Measurements from ENCODE around the gene CXorf58.

The CXorf58 gene

DNA sequence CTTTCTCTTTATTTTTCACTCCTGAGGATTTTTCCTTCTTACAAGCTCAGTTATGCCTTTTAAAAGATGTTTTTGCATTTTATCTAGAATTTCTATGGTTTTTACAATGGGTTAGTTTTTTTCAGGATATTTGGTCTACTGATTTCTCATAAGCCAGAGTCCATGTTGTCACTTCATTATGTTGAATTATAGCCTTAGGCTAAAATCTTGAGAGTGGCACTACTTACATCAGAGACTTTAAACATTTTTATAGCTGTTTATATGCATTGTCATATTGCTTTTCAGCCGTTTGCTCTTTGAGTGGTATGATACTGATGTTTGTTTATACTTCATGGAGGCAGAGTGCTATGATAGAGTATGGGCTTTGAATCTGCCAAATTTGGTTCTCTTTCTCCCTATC, 36.4 kb downstream of the CXorf58 start (continued):
- TF ChIP-seq, protein P1, sequence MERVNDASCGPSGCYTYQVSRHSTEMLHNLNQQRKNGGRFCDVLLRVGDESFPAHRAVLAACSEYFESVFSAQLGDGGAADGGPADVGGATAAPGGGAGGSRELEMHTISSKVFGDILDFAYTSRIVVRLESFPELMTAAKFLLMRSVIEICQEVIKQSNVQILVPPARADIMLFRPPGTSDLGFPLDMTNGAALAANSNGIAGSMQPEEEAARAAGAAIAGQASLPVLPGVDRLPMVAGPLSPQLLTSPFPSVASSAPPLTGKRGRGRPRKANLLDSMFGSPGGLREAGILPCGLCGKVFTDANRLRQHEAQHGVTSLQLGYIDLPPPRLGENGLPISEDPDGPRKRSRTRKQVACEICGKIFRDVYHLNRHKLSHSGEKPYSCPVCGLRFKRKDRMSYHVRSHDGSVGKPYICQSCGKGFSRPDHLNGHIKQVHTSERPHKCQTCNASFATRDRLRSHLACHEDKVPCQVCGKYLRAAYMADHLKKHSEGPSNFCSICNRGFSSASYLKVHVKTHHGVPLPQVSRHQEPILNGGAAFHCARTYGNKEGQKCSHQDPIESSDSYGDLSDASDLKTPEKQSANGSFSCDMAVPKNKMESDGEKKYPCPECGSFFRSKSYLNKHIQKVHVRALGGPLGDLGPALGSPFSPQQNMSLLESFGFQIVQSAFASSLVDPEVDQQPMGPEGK (CRISPR knock-in tag; IDR thresholded peaks at IDR 0.05; ENCODE audit: borderline replicate concordance), result no peak

- ATAC-seq, result no peak
- TF ChIP-seq ZNF8 (CRISPR knock-in tag; IDR thresholded peaks at IDR 0.05), result no peak
- TF ChIP-seq ZFP30 (CRISPR knock-in tag; IDR thresholded peaks at IDR 0.05), result no peak
- TF ChIP-seq CSDC2 (CRISPR knock-in tag; IDR thresholded peaks at IDR 0.05), result no peak
- TF ChIP-seq ARNTL (CRISPR knock-in tag; IDR thresholded peaks at IDR 0.05; ENCODE audit: borderline replicate concordance, low read depth), result no peak
- no peak for TF ChIP-seq ZNF565 (CRISPR knock-in tag; conservative IDR thresholded peaks at IDR 0.05; ENCODE audit: low read depth)
- no peak for TF ChIP-seq RARB (CRISPR knock-in tag; IDR thresholded peaks at IDR 0.05)
These were observed 37.4 kb downstream of the CXorf58 start for GRCh38 chrX:23945206-23945605.

DNA sequence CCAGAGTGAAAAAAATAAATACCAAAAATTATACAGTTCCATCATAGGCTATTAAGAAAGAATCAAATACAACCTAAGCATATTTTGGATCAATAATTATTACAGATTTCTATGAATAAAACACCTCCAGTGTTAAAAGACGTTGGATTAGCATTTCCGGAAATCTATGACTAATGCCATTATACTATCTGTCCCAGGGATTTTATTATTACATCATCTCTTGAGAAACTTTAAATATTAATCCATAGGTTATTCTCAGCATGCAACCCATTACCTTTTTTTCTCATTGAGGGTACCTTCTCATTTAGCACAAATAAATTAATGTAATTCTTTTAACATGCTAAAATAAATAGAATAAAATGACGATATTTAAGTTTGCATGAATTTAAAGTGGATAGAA, 44.6 kb downstream of the CXorf58 start:
- no peak for ATAC-seq

More for the DNA sequence above, 44.6 kb downstream of the CXorf58 start:
- TF ChIP-seq CREB5 (CRISPR knock-in tag; IDR thresholded peaks at IDR 0.05; ENCODE audit: low read depth), result no peak
- TF ChIP-seq, protein P2, sequence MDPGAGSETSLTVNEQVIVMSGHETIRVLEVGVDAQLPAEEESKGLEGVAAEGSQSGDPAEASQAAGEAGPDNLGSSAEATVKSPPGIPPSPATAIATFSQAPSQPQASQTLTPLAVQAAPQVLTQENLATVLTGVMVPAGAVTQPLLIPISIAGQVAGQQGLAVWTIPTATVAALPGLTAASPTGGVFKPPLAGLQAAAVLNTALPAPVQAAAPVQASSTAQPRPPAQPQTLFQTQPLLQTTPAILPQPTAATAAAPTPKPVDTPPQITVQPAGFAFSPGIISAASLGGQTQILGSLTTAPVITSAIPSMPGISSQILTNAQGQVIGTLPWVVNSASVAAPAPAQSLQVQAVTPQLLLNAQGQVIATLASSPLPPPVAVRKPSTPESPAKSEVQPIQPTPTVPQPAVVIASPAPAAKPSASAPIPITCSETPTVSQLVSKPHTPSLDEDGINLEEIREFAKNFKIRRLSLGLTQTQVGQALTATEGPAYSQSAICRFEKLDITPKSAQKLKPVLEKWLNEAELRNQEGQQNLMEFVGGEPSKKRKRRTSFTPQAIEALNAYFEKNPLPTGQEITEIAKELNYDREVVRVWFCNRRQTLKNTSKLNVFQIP (CRISPR knock-in tag; IDR thresholded peaks at IDR 0.05; ENCODE audit: borderline replicate concordance, low read depth), result no peak
- TF ChIP-seq TSHZ2 (CRISPR knock-in tag; IDR thresholded peaks at IDR 0.05), result no peak
- TF ChIP-seq BACH2 (CRISPR knock-in tag; IDR thresholded peaks at IDR 0.05; ENCODE audit: borderline replicate concordance), result no peak
- TF ChIP-seq GLIS3 (CRISPR knock-in tag; IDR thresholded peaks at IDR 0.05), result no peak
- TF ChIP-seq ESRRG (CRISPR knock-in tag; IDR thresholded peaks at IDR 0.05), result no peak
- no peak for TF ChIP-seq PPARA (CRISPR knock-in tag; IDR thresholded peaks at IDR 0.05; ENCODE audit: borderline replicate concordance)
- TF ChIP-seq ZFP30 (CRISPR knock-in tag; IDR thresholded peaks at IDR 0.05), result no peak
- TF ChIP-seq ZNF8 (CRISPR knock-in tag; IDR thresholded peaks at IDR 0.05), result no peak
- TF ChIP-seq, protein P3, sequence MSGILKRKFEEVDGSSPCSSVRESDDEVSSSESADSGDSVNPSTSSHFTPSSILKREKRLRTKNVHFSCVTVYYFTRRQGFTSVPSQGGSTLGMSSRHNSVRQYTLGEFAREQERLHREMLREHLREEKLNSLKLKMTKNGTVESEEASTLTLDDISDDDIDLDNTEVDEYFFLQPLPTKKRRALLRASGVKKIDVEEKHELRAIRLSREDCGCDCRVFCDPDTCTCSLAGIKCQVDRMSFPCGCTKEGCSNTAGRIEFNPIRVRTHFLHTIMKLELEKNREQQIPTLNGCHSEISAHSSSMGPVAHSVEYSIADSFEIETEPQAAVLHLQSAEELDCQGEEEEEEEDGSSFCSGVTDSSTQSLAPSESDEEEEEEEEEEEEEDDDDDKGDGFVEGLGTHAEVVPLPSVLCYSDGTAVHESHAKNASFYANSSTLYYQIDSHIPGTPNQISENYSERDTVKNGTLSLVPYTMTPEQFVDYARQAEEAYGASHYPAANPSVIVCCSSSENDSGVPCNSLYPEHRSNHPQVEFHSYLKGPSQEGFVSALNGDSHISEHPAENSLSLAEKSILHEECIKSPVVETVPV (CRISPR knock-in tag; IDR thresholded peaks at IDR 0.05), result no peak
- no peak for TF ChIP-seq ARNTL (CRISPR knock-in tag; IDR thresholded peaks at IDR 0.05; ENCODE audit: borderline replicate concordance, low read depth)
- TF ChIP-seq SNAI2 (CRISPR knock-in tag; IDR thresholded peaks at IDR 0.05), result no peak
